ENCODE measurements around the gene SUPT20HL2. TPM values are rescaled to one million over a fixed set of nuclear protein-coding genes. Genes with fewer than 3 reads are reported as not detected.

The SUPT20HL2 gene
- total RNA-seq, 4 donors from 2014 or later: not detected

DNA sequence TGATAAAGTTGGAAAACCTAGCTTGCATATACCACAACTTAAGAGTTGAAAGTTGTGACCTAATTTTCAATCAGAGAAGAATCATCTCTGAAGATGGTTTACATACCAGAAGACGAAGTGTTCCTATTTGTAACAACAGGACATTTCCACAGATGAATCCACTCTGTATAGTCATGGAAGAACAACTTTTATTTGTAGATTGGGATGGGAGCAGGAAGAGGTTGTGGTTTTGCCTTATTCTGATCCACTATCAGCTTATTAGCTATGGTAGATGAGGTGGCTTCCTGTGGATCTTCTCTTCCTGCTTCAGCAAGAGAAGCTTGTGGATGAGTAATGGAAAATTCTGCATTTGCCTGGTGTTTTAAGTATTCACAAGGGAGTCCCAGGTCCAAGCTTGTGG is 27.9 kb upstream of the SUPT20HL2 start:
- H3K27ac ChIP-seq: no peak overlapping the region
- in situ Hi-C loops (cut with MboI; ENCODE audit: low pct_ligation_motif_present in 1 of 4, low pct_unique_long_range_greater_than_20kb in 1 of 4, low sequenced_read_pairs in 3 of 4): no loop called here
- H3K9me3 ChIP-seq: no peaks in the 10 kb centered on the region
- H3K36me3 ChIP-seq: no peaks in the 10 kb centered on the region
- no peak for DNase-seq
- H3K4me1 ChIP-seq: no peaks in the 10 kb centered on the region
- no peaks in the 10 kb centered on the region for H3K27me3 ChIP-seq
- 40 to 57% methylated on average over 1 of the region's 1 CpG for WGBS, 2 donors (ENCODE audit: low coverage in 1 of 2)
- H3K4me3 ChIP-seq: no peak overlapping the region
- TF ChIP-seq POLR2A (IDR thresholded peaks at IDR 0.05) (no peak), EP300 (IDR thresholded peaks at IDR 0.05; ENCODE audit: low read depth) (no peak)
- TF ChIP-seq, protein P1, sequence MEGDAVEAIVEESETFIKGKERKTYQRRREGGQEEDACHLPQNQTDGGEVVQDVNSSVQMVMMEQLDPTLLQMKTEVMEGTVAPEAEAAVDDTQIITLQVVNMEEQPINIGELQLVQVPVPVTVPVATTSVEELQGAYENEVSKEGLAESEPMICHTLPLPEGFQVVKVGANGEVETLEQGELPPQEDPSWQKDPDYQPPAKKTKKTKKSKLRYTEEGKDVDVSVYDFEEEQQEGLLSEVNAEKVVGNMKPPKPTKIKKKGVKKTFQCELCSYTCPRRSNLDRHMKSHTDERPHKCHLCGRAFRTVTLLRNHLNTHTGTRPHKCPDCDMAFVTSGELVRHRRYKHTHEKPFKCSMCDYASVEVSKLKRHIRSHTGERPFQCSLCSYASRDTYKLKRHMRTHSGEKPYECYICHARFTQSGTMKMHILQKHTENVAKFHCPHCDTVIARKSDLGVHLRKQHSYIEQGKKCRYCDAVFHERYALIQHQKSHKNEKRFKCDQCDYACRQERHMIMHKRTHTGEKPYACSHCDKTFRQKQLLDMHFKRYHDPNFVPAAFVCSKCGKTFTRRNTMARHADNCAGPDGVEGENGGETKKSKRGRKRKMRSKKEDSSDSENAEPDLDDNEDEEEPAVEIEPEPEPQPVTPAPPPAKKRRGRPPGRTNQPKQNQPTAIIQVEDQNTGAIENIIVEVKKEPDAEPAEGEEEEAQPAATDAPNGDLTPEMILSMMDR (IDR thresholded peaks at IDR 0.05): no peak
- intact Hi-C loops (cut with DNase I; ENCODE audit: low total_unique reads): no loop called here

DNA sequence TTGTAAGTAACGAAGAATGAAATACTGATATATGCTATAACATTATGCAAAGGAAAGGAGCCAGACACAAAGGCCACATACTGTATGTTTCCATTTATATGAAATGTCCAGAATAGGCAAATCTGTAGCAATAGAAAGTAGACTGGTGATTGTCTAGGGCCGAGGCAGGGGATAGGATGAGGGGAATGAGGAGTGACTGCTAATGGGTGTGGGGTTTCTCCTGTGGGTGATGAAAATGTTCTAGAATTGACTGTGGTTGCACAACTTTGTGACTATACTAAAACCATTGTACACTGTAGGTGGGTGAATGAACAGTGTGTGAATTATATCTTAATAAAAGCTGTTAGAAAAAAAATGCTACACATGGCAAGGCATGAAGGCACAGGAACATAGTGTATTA is 26.6 kb upstream of the SUPT20HL2 start:
- in situ Hi-C loops (cut with MboI; ENCODE audit: low pct_ligation_motif_present in 1 of 4, low pct_unique_long_range_greater_than_20kb in 1 of 4, low sequenced_read_pairs in 3 of 4): no loop called here
- 76% methylated on average over 2 of the region's 2 CpGs; no CpG with 5 or more reads in 1 of the 2 donors for WGBS, 2 donors (ENCODE audit: low coverage in 1 of 2)
- intact Hi-C loops (cut with DNase I; ENCODE audit: low total_unique reads): no loop called here
- no peak for TF ChIP-seq EP300 (IDR thresholded peaks at IDR 0.05; ENCODE audit: low read depth)
- TF ChIP-seq POLR2AphosphoS5 (IDR thresholded peaks at IDR 0.05): no peak
- TF ChIP-seq POLR2A (IDR thresholded peaks at IDR 0.05): no peak
- TF ChIP-seq, protein P1 (IDR thresholded peaks at IDR 0.05): no peak
- H3K9me3 ChIP-seq: no peaks in the 10 kb centered on the region
- H3K4me1 ChIP-seq: no peaks in the 10 kb centered on the region
- no peaks in the 10 kb centered on the region for H3K27me3 ChIP-seq
- H3K36me3 ChIP-seq: no peaks in the 10 kb centered on the region
- no peak overlapping the region for H3K4me3 ChIP-seq
- DNase-seq: no peak
- no peak overlapping the region for H3K27ac ChIP-seq

DNA sequence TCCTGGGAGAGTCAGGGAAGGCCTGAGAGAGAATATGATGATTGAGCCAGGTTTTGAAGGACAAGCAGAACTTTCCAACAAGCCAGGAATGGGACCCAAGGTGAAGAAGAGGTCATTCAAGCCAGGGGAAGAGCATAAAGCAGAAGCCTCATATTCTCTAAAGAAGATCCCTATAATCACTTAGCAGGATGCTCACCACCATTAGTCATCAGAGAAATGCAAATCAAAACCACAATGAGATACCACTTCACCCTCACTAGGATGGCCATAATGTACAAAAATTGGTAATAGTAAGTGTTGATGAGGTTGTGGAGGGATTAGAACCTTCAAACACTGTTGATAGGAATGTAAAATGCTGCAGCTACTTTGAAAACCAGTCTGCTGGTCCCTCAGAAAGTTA is 26.0 kb upstream of the SUPT20HL2 start:
- in situ Hi-C loops (cut with MboI; ENCODE audit: low pct_ligation_motif_present in 1 of 4, low pct_unique_long_range_greater_than_20kb in 1 of 4, low sequenced_read_pairs in 3 of 4): no loop called here
- DNase-seq: no peak
- Histone ChIP-seq H3K4me3 (no peak overlapping the region), H3K27me3 (no peaks in the 10 kb centered on the region), H3K9me3 (no peaks in the 10 kb centered on the region), H3K4me1 (no peaks in the 10 kb centered on the region), H3K27ac (no peak overlapping the region), H3K36me3 (no peaks in the 10 kb centered on the region)
- intact Hi-C loops (cut with DNase I; ENCODE audit: low total_unique reads): no loop called here
- TF ChIP-seq EP300 (IDR thresholded peaks at IDR 0.05; ENCODE audit: low read depth) (no peak), POLR2AphosphoS5 (IDR thresholded peaks at IDR 0.05) (no peak), POLR2A (IDR thresholded peaks at IDR 0.05) (no peak)
- TF ChIP-seq, protein P1 (IDR thresholded peaks at IDR 0.05): no peak

DNA sequence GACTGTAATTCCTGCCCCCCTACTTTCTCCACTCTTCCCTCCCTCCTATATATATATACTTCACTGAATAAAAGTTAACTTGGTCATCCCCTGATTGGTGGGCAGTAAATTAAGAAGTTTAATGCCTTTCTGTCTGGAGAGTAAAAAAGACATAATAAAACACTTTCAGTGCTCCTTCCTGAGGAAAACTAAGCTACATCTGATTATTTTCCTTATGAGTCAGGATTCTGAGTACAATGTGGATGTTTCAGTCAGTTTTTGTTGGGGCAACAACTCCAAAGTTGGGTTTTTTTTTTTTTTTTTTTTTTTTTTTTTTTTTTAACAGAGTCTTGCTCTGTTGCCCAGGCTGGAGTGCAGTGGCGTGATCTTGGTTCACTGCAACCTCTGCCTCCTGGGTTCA is 22.0 kb upstream of the SUPT20HL2 start:
- no peaks in the 10 kb centered on the region for H3K9me3 ChIP-seq
- no peak overlapping the region for H3K4me3 ChIP-seq
- 50% methylated on average over 1 of the region's 1 CpG; no CpG with 5 or more reads in 1 of the 2 donors for WGBS, 2 donors (ENCODE audit: low coverage in 1 of 2)
- in situ Hi-C loops (cut with MboI; ENCODE audit: low pct_ligation_motif_present in 1 of 4, low pct_unique_long_range_greater_than_20kb in 1 of 4, low sequenced_read_pairs in 3 of 4): no loop called here
- H3K27me3 ChIP-seq: no peaks in the 10 kb centered on the region
- H3K36me3 ChIP-seq: no peaks in the 10 kb centered on the region
- intact Hi-C loops (cut with DNase I; ENCODE audit: low total_unique reads): no loop called here
- DNase-seq: no peak
- H3K27ac ChIP-seq: no peak overlapping the region
- TF ChIP-seq EP300 (IDR thresholded peaks at IDR 0.05; ENCODE audit: low read depth): no peak
- no peaks in the 10 kb centered on the region for H3K4me1 ChIP-seq

DNA sequence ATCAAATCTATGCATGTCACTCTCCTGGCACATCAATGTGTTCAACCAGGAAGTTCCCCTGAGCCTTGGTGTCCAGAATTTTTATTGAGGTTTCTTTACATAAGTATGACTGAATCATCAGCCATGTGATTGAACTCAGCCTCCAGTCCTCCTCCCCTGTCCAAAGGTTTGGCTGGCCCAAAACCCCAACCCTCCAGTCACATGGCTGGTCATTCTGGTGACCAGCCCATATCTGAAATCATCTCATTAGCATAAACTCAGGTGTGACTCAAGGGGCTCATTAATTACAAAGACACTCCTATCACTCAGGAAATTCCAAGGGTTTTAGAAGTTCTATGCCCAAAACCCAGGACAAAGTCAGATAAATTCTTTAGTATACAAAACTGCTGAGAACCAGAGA is 20.6 kb upstream of the SUPT20HL2 start:
- Histone ChIP-seq H3K27ac (no peak overlapping the region), H3K36me3 (no peaks in the 10 kb centered on the region), H3K9me3 (no peaks in the 10 kb centered on the region), H3K4me1 (no peaks in the 10 kb centered on the region), H3K4me3 (no peak overlapping the region), H3K27me3 (no peaks in the 10 kb centered on the region)
- DNase-seq: no peak
- TF ChIP-seq, protein P1 (IDR thresholded peaks at IDR 0.05): no peak
- no peak for TF ChIP-seq POLR2AphosphoS5 (IDR thresholded peaks at IDR 0.05)
- no peak for TF ChIP-seq EP300 (IDR thresholded peaks at IDR 0.05; ENCODE audit: low read depth)
- no peak for TF ChIP-seq POLR2A (IDR thresholded peaks at IDR 0.05)
- intact Hi-C loops (cut with DNase I; ENCODE audit: low total_unique reads): no loop called here
- in situ Hi-C loops (cut with MboI; ENCODE audit: low pct_ligation_motif_present in 1 of 4, low pct_unique_long_range_greater_than_20kb in 1 of 4, low sequenced_read_pairs in 3 of 4): no loop called here

Data from transverse colon (tissue), 4 donors.